ENCODE data around the gene SURF4. TPM values are rescaled to one million over a fixed set of nuclear protein-coding genes. Genes with fewer than 3 reads are reported as not detected.

The SURF4 gene
- total RNA-seq, 2 donors from 2014 or later, result 255 to 272 TPM

GRCh38 chr9:133351908-133352634 lies 23.8 kb downstream of the SURF4 start:
- H3K36me3 Mint-ChIP-seq, result peaks cover 29 to 32% of the 10 kb centered on the region in 2 donors
- H3K27ac Mint-ChIP-seq, result peak overlapping the region; percentile 60 to 91
- DNase-seq (ENCODE audit: low spot score in 2 of 2), result no peak
- H3K9me3 Mint-ChIP-seq, result no peaks in the 10 kb centered on the region
- peak in 1 of 2 donors; percentile 10 for ATAC-seq

GRCh38 chr9:133351526-133351907 lies 24.3 kb downstream of the SURF4 start:
- no peak overlapping the region for H3K27ac Mint-ChIP-seq
- no peaks in the 10 kb centered on the region for H3K9me3 Mint-ChIP-seq
- no peak for ATAC-seq
- peaks cover 32 to 35% of the 10 kb centered on the region in 2 donors for H3K36me3 Mint-ChIP-seq
- DNase-seq (ENCODE audit: low spot score in 2 of 2), result no peak

- DNase-seq (ENCODE audit: low spot score in 2 of 2), result no peak
- ATAC-seq, result no peak
- peaks cover 32 to 39% of the 10 kb centered on the region in 2 donors for H3K36me3 Mint-ChIP-seq
- peak overlapping the region; percentile 98 to 100 for H3K27ac Mint-ChIP-seq
- H3K9me3 Mint-ChIP-seq, result no peaks in the 10 kb centered on the region
Observed at GRCh38 chr9:133349965-133350616, 25.8 kb downstream of the SURF4 start.

GRCh38 chr9:133348718-133349573 lies 26.9 kb downstream of the SURF4 start:
- Mint-ChIP-seq H3K27ac (peak overlapping the region; percentile 98 to 100), H3K36me3 (peaks cover 32 to 39% of the 10 kb centered on the region in 2 donors), H3K9me3 (no peaks in the 10 kb centered on the region)
- ATAC-seq (no peak), DNase-seq (ENCODE audit: low spot score in 2 of 2) (no peak)

GRCh38 chr9:133347985-133348717 lies 27.7 kb downstream of the SURF4 start, which contains the start of the genes MED22 and RPL7A:
TSS of gene MED22 (minus strand) at chr9:133348131. CDS start at chr9:133346662, 1,469 bp downstream.
TSS of gene RPL7A (plus strand) at chr9:133348218. CDS start at chr9:133348244, 26 bp downstream.
- peak; percentile 83 to 84 for ATAC-seq
- H3K36me3 Mint-ChIP-seq, result peaks cover 32 to 39% of the 10 kb centered on the region in 2 donors
- no peaks in the 10 kb centered on the region for H3K9me3 Mint-ChIP-seq
- H3K27ac Mint-ChIP-seq, result peak within 1 kb of the TSS; percentile 98 to 100
- peak; percentile 91 to 93 for DNase-seq (ENCODE audit: low spot score in 2 of 2)

GRCh38 chr9:133347515-133347984 lies 28.3 kb downstream of the SURF4 start:
- DNase-seq (ENCODE audit: low spot score in 2 of 2), result no peak
- H3K27ac Mint-ChIP-seq, result peak overlapping the region; percentile 98
- peak; percentile 45 to 52 for ATAC-seq
- H3K9me3 Mint-ChIP-seq, result no peaks in the 10 kb centered on the region
- peaks cover 32 to 39% of the 10 kb centered on the region in 2 donors for H3K36me3 Mint-ChIP-seq

- ATAC-seq (no peak), DNase-seq (ENCODE audit: low spot score in 2 of 2) (no peak)
- Mint-ChIP-seq H3K27ac (peak overlapping the region; percentile 98), H3K36me3 (peaks cover 32 to 39% of the 10 kb centered on the region in 2 donors), H3K9me3 (no peaks in the 10 kb centered on the region)
Observed at GRCh38 chr9:133346021-133346785, 29.7 kb downstream of the SURF4 start.

- DNase-seq (ENCODE audit: low spot score in 2 of 2) (no peak), ATAC-seq (no peak)
- H3K9me3 Mint-ChIP-seq, result no peaks in the 10 kb centered on the region
- H3K27ac Mint-ChIP-seq, result no peak overlapping the region
- peaks cover 29 to 44% of the 10 kb centered on the region in 2 donors for H3K36me3 Mint-ChIP-seq
Observed at GRCh38 chr9:133345596-133345995, 30.3 kb downstream of the SURF4 start.

GRCh38 chr9:133344979-133345378 lies 30.9 kb downstream of the SURF4 start:
- Mint-ChIP-seq H3K36me3 (peaks cover 23 to 43% of the 10 kb centered on the region in 2 donors), H3K9me3 (no peaks in the 10 kb centered on the region), H3K27ac (no peak overlapping the region)
- no peak for ATAC-seq
- DNase-seq (ENCODE audit: low spot score in 2 of 2), result no peak

- Mint-ChIP-seq H3K9me3 (no peaks in the 10 kb centered on the region), H3K36me3 (peaks cover 20 to 34% of the 10 kb centered on the region in 2 donors), H3K27ac (no peak overlapping the region)
- no peak for ATAC-seq
- no peak for DNase-seq (ENCODE audit: low spot score in 2 of 2)
Observed at GRCh38 chr9:133344071-133344470, 31.8 kb downstream of the SURF4 start.

GRCh38 chr9:133342570-133342969 lies 33.3 kb downstream of the SURF4 start:
- ATAC-seq (no peak), DNase-seq (ENCODE audit: low spot score in 2 of 2) (no peak)
- Mint-ChIP-seq H3K36me3 (peaks cover 10 to 20% of the 10 kb centered on the region in 2 donors), H3K9me3 (no peaks in the 10 kb centered on the region), H3K27ac (peak overlapping the region; percentile 68)

- H3K9me3 Mint-ChIP-seq, result no peaks in the 10 kb centered on the region
- DNase-seq (ENCODE audit: low spot score in 2 of 2) (no peak), ATAC-seq (no peak)
- H3K27ac Mint-ChIP-seq, result peak overlapping the region; percentile 60 to 68
- peaks cover 10 to 17% of the 10 kb centered on the region in 2 donors for H3K36me3 Mint-ChIP-seq
Observed at GRCh38 chr9:133342069-133342406, 33.8 kb downstream of the SURF4 start.

GRCh38 chr9:133341369-133342068 lies 34.3 kb downstream of the SURF4 start:
- peaks cover 10 to 11% of the 10 kb centered on the region in 2 donors for H3K36me3 Mint-ChIP-seq
- ATAC-seq (peak in 1 of 2 donors; percentile 22), DNase-seq (ENCODE audit: low spot score in 2 of 2) (no peak)
- no peaks in the 10 kb centered on the region for H3K9me3 Mint-ChIP-seq
- H3K27ac Mint-ChIP-seq, result peak overlapping the region; percentile 60 to 68

GRCh38 chr9:133340916-133341315 lies 34.9 kb downstream of the SURF4 start:
- DNase-seq (ENCODE audit: low spot score in 2 of 2) (no peak), ATAC-seq (no peak)
- peaks cover 12 to 14% of the 10 kb centered on the region in 2 donors for H3K36me3 Mint-ChIP-seq
- no peaks in the 10 kb centered on the region for H3K9me3 Mint-ChIP-seq
- peak overlapping the region; percentile 68 to 87 for H3K27ac Mint-ChIP-seq

GRCh38 chr9:133340256-133340655 lies 35.6 kb downstream of the SURF4 start:
- peaks cover 18 to 21% of the 10 kb centered on the region in 2 donors for H3K36me3 Mint-ChIP-seq
- ATAC-seq, result no peak
- no peaks in the 10 kb centered on the region for H3K9me3 Mint-ChIP-seq
- DNase-seq (ENCODE audit: low spot score in 2 of 2), result no peak
- H3K27ac Mint-ChIP-seq, result peak overlapping the region; percentile 68 to 87
